Epithelial cell of esophagus (primary cell): Measurements from ENCODE around the gene CNTNAP2.

ENCODE experiments used
- DNase-seq: peaks from one replicate; pipeline ENCODE4 v3.0.0; 2010; ENCODE audit warnings: low read depth
- H3K4me3 ChIP-seq: 2 replicates; pipeline ENCODE4 v1.5.1; 2011; ENCODE audit warnings: mild to moderate bottlenecking, low read length, control low read depth
- CTCF ChIP-seq: IDR thresholded peaks from 2 replicates; pipeline ENCODE4 v1.5.1; 2011; ENCODE audit warnings: low read depth, mild to moderate bottlenecking, low read length, control low read depth, inconsistent platforms; ENCODE audit not compliant: insufficient read depth; ENCODE audit errors: missing control alignments

The CNTNAP2 gene

DNA sequence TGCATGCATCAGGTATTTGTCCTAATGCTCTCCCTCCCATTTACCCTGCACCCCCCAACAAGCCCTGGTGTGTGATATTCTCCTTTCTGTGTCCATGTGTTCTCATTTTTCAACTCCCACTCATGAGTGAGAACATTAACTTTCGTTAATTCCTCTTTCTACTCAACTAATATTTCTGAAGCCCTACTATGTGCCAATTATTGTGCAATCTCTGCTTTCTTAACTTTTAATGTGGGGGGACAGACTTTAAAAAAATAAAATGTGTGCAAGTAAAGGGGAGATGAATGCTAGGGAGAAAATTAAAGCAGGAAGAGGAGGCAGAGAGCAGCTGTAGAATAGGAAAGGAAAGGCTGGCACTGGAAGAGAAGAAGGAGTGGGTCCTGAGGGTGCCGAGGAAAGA lies 1520.0 kb downstream of the CNTNAP2 start:
- no peak overlapping the region for H3K4me3 ChIP-seq
- DNase-seq: no peak
- TF ChIP-seq CTCF: no peak

GRCh38 chr7:147638566-147638965 lies 1522.0 kb downstream of the CNTNAP2 start:
- no peak overlapping the region for H3K4me3 ChIP-seq
- no peak for DNase-seq
- no peak for TF ChIP-seq CTCF

- no peak for DNase-seq
- no peak overlapping the region for H3K4me3 ChIP-seq
- TF ChIP-seq CTCF: no peak
These were observed 1522.4 kb downstream of the CNTNAP2 start for GRCh38 chr7:147639037-147639436.

GRCh38 chr7:147639751-147640150 lies 1523.2 kb downstream of the CNTNAP2 start:
- no peak for DNase-seq
- no peak overlapping the region for H3K4me3 ChIP-seq
- TF ChIP-seq CTCF: no peak

DNA sequence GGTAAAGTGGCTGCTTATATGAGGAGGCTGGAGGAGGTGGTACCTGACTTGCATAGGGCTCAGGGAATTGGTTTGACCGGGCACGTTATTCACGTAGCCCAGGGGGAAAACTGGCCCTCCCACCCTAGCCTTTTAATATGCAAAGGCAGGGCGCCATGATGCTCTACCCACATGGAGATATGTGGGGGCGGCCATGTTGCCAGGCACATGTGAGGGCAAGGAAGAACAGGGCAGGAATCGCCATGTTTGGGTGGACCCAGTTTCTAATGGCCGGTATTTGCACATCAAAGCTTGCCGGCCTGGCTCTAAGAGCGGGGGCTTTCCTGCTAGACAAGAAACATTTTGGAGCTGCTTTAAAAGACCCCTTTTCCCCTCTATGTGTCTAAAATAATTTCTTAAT lies 1524.2 kb downstream of the CNTNAP2 start:
- no peak for DNase-seq
- TF ChIP-seq CTCF: no peak
- no peak overlapping the region for H3K4me3 ChIP-seq

DNA sequence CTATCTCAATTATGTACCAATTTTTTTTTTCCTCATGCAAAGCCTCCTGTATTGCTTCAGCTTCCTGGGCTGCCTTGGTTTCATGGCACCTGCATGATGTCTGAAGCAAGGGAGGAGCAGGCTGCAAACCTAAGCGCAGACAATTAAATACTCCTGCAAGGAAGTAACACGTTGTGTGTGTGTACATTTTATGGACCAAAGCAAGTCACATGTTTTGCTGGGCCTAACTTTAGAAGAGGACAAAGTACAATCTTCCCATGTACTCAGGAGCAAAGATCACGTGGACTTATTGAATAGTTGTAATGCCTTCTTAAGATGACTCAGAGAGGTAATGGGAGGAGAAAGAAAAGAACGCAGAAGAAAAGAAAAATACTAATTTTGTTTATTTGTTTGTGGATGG lies 1530.0 kb downstream of the CNTNAP2 start:
- DNase-seq: no peak
- H3K4me3 ChIP-seq: no peak overlapping the region
- TF ChIP-seq CTCF: no peak

- DNase-seq: no peak
- no peak for TF ChIP-seq CTCF
- no peak overlapping the region for H3K4me3 ChIP-seq
These were observed 1534.4 kb downstream of the CNTNAP2 start for GRCh38 chr7:147650991-147651390.
